ENCODE results near the gene ATP8A2. TPM values are rescaled to one million over a fixed set of nuclear protein-coding genes. Genes with fewer than 3 reads are reported as not detected.

Gene ATP8A2
- total RNA-seq, 1 experiment from 2014 or later, result 5.2 TPM

DNA sequence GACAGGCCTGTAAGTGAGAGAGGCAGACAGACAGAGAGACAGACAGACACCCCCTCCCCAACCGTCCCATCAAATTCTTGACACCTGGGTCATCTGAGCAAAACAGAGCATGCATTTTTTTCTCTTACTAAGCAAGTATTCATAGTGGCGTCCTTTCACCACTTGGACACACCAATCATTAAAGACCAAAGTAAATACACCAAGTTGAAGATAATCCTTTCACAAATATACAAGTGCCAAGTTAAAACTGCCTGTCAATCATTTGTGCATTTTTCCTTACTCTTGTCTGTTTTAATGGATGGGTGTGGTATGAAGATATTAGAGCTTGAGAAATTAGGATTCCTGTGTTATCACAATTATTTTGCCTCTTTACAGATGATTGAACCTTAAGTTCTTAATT lies 337.3 kb downstream of the ATP8A2 start (continued):
- TF ChIP-seq, protein P1, sequence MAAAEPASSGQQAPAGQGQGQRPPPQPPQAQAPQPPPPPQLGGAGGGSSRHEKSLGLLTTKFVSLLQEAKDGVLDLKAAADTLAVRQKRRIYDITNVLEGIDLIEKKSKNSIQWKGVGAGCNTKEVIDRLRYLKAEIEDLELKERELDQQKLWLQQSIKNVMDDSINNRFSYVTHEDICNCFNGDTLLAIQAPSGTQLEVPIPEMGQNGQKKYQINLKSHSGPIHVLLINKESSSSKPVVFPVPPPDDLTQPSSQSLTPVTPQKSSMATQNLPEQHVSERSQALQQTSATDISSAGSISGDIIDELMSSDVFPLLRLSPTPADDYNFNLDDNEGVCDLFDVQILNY (CRISPR knock-in tag; IDR thresholded peaks at IDR 0.05), result no peak
- TF ChIP-seq, protein P2, sequence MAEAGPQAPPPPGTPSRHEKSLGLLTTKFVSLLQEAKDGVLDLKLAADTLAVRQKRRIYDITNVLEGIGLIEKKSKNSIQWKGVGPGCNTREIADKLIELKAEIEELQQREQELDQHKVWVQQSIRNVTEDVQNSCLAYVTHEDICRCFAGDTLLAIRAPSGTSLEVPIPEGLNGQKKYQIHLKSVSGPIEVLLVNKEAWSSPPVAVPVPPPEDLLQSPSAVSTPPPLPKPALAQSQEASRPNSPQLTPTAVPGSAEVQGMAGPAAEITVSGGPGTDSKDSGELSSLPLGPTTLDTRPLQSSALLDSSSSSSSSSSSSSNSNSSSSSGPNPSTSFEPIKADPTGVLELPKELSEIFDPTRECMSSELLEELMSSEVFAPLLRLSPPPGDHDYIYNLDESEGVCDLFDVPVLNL (CRISPR knock-in tag; IDR thresholded peaks at IDR 0.05; ENCODE audit: borderline replicate concordance, low read depth), result no peak
- no peak for TF ChIP-seq SP1 (CRISPR knock-in tag; conservative IDR thresholded peaks at IDR 0.05)

DNA sequence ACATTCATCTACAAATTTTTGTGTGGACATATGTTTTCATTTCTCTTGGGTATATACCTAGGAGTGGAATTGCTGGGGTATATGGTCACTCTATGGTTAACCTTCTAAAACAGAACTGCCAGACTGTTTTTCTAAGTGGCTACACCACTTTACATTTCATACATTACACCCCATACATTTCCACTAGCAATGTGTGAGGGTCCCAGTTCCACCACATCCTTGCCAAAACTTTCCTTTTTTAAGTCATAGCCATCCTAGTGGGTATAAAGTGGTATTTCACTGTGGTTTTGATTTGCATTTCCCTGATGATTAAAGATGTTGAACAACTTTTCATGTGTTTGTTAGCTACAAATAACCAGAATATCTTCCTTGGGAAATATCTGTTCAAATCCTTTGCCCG lies 344.0 kb downstream of the ATP8A2 start:
- Mint-ChIP-seq H3K4me3 (no peak overlapping the region), H3K9me3 (no peaks in the 10 kb centered on the region), H3K4me1 (no peaks in the 10 kb centered on the region), H3K36me3 (no peaks in the 10 kb centered on the region), H3K27ac (no peak overlapping the region), H3K27me3 (ENCODE audit: low read depth) (no peaks in the 10 kb centered on the region)
- POLR2A ChIA-PET, result no interaction called here
- TF ChIP-seq ZBTB21 (CRISPR knock-in tag; IDR thresholded peaks at IDR 0.05; ENCODE audit: borderline replicate concordance) (no peak), ATF1 (CRISPR knock-in tag; IDR thresholded peaks at IDR 0.05) (no peak), ATF3 (CRISPR knock-in tag; conservative IDR thresholded peaks at IDR 0.05) (no peak)
- DNase-seq (ENCODE audit: low spot score) (no peak), ATAC-seq (no peak)
- CTCF ChIA-PET, result no interaction called here

GRCh38 chr13:25717666-25718197 lies 346.0 kb downstream of the ATP8A2 start:
- Mint-ChIP-seq H3K4me1 (no peaks in the 10 kb centered on the region), H3K9me3 (no peaks in the 10 kb centered on the region), H3K27ac (no peak overlapping the region), H3K27me3 (ENCODE audit: low read depth) (no peaks in the 10 kb centered on the region), H3K36me3 (no peaks in the 10 kb centered on the region), H3K4me3 (no peak overlapping the region)
- ATAC-seq (no peak), DNase-seq (ENCODE audit: low spot score) (no peak)
- TF ChIP-seq NR1H2 (CRISPR knock-in tag; IDR thresholded peaks at IDR 0.05) (no peak), ATF1 (CRISPR knock-in tag; IDR thresholded peaks at IDR 0.05) (no peak), PRDM15 (CRISPR knock-in tag; IDR thresholded peaks at IDR 0.05) (no peak), TEAD4 (CRISPR knock-in tag; IDR thresholded peaks at IDR 0.05) (no peak), ATF6 (CRISPR knock-in tag; IDR thresholded peaks at IDR 0.05) (no peak), AR (CRISPR knock-in tag; IDR thresholded peaks at IDR 0.05) (no peak)
- ChIA-PET POLR2A (interaction anchor here (0.6 kb wide), 1 partner anchor 837 kb away, joined by 4 read pairs; no protein-coding TSS in a partner anchor), CTCF (no interaction called here)

Measured in WTC11 (cell line).